Measurements from ENCODE around the gene TXNDC5.

DNA sequence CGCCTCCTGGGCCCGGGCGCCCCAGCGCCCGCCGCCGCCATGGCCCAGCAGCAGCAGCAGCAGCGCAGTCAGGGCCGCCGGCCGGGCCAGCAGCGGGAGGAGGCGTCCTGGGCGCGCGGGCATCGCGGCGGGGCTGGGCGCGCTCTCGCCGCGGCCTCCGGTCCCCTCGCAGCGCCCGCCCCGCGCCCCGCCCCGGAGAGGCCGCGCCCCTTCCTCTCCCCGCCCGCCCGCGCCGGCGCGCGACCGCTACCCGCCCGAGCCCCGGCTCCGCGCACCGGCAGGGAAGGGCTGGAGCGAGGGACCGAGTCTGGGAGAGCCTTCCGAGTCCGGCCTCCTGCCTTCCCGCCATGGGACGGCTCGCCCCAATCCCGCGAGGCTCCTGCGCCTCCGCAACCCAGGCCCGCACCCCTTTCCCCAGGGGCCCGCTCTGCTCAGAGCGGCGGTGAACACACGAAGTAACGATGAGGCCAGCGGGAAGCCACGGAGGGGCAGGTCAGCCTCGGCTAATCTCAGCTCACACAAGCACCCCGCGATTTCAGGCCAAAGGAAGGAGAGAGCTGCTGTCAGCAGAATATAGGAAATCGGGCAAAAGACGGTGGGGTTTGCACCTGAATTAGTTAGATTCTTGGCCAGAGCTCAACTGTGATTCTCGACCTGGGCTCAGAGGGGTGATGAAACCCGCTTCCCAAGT is at the start of gene TXNDC5:
- TF ChIP-seq, protein P1, sequence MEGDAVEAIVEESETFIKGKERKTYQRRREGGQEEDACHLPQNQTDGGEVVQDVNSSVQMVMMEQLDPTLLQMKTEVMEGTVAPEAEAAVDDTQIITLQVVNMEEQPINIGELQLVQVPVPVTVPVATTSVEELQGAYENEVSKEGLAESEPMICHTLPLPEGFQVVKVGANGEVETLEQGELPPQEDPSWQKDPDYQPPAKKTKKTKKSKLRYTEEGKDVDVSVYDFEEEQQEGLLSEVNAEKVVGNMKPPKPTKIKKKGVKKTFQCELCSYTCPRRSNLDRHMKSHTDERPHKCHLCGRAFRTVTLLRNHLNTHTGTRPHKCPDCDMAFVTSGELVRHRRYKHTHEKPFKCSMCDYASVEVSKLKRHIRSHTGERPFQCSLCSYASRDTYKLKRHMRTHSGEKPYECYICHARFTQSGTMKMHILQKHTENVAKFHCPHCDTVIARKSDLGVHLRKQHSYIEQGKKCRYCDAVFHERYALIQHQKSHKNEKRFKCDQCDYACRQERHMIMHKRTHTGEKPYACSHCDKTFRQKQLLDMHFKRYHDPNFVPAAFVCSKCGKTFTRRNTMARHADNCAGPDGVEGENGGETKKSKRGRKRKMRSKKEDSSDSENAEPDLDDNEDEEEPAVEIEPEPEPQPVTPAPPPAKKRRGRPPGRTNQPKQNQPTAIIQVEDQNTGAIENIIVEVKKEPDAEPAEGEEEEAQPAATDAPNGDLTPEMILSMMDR (IDR thresholded peaks at IDR 0.05), result no peak
- peak in 1 of 2 donors; percentile 77 for TF ChIP-seq POLR2A (IDR thresholded peaks at IDR 0.05)

All from thyroid gland (tissue), 4 donors.